ENCODE measurements around the gene HSPA1B.
"Not testable (repeated sequence)": the region's sequence is repeated elsewhere in the genome, so short reads cannot be mapped to it uniquely, and the experiment has no call there.

HSPA1B gene

DNA sequence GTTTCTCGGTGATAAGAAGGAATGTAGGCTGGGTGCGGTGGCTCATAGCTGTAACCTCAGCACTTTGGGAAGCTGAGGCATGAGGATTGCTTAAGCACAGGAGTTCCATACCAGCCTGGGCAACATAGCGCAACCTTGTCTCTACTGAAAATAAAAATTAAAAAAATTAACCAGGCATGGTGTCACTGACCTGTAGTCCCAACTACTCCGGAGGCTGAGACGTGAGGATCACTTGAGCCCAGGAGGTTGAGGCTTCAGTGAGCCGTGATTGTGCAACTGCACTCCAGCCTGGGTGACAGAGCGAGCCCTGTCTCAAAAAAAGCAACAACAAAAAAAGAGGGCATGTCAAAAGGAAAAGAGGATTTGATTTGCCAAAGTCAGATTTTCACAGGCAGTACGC, 31.2 kb downstream of the HSPA1B start:
- no peak for DNase-seq (ENCODE audit: low read depth in 2 of 2)

DNA sequence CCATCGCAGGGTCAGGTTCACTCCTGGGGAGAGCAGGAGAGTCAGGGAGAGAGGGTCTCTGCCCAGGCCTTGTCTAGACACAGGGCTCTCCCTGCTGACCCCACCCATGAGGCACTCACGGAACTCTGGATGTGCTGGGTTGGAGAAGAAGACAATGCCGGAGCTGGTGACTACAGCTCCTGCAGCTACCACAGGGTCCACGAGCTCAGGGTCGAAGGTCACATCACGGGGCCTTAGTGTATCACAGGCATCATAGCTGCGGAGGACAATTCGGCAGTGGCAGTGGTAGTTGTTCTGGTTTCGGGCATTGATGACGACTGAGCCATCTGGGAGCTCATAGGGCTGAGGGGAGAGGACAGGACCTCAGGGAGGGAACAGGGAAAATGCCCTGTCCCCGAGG, 32.4 kb downstream of the HSPA1B start:
- no peak for DNase-seq (ENCODE audit: low read depth in 2 of 2)

DNA sequence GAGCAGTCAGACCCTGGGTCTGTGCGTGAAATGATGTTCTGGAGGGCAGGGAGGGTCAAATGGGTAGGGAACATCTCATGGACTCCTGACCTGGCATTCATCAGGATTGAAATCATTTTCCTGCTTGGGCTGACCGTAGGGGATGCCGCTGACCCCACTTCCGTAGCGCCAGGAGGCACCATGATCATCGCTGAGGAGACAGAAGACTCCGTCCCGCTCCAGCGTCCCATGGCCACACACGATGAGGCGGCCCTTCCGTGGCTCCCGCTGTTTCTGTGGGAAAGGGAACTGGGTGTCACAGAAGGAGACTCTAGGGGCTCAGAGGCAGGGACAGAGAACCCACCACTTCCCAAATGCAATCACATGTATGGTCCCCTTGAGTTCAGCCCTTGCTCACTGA, 32.8 kb downstream of the HSPA1B start:
- no peak for DNase-seq (ENCODE audit: low read depth in 2 of 2)

DNA sequence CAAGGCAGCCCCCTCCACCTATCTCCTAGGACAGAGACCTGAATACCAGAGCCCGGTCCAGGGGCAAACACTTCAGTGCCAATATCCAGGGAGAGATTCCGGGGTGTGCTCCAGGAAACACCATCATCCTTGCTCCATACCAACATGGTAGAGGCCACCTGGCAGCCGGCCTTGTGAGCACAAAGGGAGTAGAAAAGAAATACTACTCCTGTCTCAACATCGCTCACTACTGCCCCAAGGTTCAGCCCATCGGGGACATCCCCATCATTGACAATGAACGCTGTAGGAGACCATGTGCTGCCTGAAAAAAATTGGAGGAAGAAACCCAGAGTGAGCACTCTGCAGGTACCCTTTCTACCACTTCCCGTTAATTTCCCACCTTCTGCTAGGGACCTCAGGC, 33.6 kb downstream of the HSPA1B start:
- no peak for DNase-seq (ENCODE audit: low read depth in 2 of 2)

DNA sequence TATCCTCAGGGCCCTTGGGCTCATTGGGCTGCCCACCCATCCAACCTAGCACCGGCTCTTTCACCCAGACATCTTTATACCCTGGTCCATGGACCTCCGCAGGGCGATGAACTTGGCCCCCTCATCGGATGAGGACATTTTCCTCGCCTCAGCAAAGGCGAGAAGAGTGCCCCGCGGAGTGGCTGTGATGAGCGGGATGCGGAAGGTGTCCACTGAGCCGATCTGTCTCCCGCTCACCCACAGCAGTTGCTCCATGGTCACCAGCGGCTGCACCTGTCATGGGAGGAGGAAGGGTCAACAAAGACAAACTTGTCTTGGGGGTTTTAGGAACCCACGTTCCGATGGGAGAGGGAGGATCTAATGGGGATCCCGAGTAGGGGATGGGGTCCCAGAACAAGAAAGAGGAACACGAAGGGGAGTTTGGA, 34.4 kb downstream of the HSPA1B start:
- no peak for DNase-seq (ENCODE audit: low read depth in 2 of 2)

DNA sequence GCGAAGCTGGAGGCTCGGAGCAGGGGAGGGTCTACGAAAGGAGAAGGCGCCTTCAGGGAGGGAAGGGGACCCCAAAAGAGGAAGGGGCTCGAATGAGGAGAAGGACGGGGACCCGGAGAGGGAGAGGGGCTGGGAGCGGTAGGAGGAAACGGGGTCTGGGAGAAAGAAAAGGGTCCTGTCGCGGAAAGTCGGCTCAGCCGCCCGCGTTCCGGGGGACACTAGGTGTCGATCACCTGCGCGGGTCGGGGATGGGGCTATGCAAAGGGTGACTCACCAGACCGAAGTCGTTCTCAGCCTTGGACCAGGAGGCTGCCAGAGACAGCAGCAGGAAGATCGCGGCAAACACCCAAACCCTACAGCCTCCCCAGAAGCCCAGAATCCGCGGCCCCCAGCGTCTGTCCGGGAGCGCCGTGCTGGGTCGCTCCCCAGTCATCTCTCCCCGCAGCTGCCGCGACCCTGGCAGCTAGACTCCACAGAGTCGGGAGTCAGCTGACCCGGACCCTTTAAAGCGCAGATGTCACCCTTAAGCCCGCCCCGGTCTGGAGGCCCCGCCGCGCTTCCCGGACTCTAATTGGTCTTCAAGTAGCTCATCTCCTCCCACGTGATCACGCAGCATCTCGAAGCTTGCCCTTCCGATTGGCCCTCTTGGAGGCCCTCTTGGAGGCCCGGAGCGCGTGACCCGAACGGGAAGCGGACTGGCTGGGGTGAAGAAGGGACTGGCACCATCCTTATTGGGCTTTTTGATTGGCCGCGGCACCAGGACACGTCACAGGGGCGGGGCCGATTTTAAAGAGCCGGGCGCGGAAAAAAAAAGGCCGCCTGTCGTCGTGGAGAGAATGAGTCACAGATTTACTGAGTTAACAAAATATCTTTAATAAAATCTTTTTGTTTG, 35.1 kb downstream of the HSPA1B start, which contains the start of gene NEU1:
NEU1 (minus strand) TSS at position 478 of the 892 bp plus-strand sequence; CDS start at position 433, 45 bp downstream.
- DNase-seq (ENCODE audit: low read depth in 2 of 2) = peak; percentile 97 to 100

DNA sequence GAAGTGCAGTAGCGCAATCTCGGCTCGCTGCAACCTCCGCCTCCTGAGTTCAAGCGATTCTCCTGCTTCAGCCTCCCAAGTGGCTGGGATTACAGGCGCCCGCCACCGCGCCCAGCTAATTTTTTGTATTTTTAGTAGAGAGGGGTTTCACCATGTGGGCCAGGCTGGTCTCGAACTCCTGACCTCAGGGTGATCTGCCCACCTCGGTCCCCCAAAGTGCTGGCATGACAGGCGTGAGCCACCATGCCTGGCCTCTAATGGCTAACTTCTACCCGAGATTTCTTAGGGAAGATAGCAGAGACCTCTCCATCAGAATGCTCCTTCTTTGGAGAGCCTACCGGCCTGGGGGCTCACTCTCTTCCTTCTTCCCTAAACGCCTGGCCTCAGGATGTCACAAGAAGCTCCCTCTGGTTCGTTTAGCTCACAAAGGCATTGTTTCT, 36.6 kb downstream of the HSPA1B start:
- not testable (repeated sequence) for DNase-seq (ENCODE audit: low read depth in 2 of 2)

DNA sequence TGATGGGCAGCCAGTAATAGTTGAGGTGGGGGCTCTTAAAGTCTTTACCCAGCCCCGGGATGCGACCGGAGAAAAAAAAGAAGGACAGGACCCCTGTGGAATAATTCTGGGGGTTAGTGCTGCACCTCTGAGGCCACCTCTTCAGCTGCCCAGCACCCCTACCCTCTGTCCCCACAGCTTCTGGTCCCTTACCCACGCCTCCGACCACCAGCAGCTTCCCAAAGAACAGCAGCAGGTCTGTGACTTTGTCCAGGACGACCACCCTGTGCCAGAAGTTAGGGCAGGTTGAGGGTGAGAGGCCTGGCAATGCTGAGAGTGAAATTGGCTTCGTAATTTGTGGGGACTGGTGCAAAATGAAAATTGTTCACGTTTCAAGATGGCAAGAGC, 37.3 kb downstream of the HSPA1B start:
- DNase-seq (ENCODE audit: low read depth in 2 of 2) = no peak

DNA sequence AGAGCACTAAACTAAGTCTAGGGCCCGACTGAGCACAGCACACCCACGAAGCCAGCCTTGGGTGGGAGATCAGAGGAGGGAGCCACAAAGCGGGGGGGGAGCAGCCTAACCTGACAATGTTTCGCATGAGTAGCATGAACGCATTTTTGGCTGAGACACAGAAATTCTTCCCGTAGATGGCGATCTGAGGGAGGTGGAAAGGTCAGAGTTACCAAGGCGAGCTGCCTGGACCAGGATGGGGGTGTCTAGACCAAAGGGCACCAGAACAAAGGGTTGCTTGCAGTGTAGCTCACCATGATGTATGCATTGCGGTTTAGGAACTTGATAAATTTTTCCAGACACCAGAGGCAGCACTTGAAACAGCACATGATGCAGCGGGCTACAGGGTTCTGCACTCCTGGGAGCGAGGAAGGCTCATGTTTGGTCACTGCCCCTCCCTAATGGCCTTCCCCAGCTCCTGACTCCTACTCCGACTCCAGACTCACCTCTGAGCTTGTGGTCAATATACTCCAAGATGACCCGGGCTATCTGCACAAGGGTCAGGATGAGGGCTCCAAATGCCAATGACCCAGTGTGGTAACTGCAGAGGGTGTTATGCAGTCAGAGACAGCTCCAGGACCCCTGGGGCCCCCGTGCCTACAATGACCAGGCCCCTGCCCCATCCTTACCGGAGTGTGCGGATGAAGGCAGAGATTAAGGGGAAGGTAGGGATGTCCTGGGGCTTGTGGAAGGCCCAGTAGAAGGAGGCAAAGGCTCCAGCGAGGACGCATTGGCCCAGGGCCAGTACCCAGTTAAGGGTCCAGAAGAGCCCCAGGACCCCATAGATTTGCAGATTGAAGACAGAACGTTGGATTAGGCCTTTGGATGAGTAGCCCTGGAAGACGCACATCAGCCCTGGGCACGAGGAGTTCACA, 37.9 kb downstream of the HSPA1B start:
- DNase-seq (ENCODE audit: low read depth in 2 of 2) = no peak

DNA sequence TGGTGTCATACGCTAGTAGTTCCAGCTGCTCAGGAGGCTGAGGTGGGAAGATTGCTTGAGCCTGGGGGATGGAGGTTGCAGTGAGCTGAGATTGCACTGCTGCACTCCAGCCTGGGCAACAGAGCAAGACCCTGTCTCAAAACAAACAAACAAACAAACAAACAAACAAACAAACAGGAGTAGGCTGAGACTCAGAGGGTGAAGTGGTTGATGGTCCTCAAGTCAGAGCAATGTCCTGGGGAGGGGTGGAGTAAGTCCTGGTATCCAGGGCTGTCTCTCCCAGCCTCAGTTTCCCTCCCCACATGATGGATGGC, 41.1 kb downstream of the HSPA1B start:
- DNase-seq (ENCODE audit: low read depth in 2 of 2) = not testable (repeated sequence)

DNA sequence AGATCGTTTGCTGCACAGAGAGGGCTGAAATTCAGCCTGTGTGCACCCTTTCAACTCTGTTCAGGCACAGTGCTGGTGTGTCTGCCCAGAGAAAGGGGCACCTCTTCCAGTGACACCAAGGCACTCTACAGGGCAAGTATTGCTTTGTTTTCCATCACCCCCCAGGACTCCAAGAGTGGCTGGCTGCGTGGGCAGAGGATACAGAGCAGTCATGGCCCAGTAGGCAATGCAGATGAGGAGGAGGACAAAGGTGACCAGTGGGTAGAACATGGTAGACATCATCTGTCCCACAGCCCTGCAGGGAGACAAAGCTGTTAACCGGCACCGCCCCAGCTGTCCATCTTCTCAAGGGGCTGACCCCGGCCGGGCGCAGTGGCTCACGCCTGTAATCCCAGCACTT, 41.8 kb downstream of the HSPA1B start:
- DNase-seq (ENCODE audit: low read depth in 2 of 2) = no peak

DNA sequence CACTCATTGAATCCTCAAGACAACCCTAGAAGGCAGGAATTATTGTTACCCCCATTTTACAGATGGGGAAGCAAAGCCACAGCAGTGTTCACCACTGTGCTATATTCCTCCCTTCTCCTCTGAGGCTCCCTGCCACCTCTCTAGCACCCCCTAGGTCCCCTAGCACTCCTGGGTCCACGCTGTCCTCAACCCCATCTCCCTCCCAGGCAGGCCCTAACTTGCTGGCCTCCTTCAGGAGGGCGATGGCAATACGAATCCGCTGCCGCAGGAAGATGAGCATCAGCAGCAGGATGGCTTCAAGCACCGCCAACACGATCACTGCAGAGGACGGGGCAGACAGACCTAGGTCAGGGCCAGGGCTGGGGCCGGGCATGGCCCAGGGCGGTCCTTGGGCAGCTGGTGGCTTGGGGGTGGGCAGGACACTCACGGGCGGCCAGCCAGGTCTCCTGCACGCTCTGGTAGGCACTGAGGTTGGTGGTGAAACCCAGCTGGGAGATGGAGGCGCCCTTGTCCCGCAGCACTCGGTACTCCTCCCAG, 42.9 kb downstream of the HSPA1B start:
- DNase-seq (ENCODE audit: low read depth in 2 of 2) = no peak

DNA sequence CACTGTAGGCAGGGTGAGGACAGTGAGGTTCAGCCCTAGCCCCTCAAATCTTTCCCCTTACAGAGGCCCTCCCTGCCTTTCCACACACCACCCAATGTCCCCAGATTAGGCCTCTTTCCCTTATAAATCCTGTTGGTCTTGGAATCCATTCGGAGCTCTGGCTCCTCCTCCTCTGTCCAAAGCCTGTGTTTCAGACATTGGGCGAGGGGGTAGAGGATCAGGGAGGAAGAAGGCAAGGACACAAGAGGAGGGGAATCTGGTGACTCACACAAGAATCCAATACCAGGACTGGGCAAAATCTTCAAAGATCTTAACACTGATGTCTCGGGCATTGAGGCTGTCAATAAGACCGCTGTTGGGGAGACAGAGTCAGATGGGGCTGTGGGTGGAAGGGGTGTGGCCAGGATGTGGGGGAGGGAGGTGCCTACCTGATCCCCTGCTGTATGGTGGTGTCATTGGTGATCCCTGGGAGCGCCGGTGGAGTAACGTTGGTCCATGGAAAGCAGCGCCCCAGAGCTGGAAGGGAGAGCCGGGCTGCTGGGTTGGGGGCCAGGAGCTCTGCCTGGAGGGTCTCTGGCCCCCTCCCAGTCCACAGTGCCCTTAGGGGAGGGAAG, 43.6 kb downstream of the HSPA1B start:
- no peak for DNase-seq (ENCODE audit: low read depth in 2 of 2)

DNA sequence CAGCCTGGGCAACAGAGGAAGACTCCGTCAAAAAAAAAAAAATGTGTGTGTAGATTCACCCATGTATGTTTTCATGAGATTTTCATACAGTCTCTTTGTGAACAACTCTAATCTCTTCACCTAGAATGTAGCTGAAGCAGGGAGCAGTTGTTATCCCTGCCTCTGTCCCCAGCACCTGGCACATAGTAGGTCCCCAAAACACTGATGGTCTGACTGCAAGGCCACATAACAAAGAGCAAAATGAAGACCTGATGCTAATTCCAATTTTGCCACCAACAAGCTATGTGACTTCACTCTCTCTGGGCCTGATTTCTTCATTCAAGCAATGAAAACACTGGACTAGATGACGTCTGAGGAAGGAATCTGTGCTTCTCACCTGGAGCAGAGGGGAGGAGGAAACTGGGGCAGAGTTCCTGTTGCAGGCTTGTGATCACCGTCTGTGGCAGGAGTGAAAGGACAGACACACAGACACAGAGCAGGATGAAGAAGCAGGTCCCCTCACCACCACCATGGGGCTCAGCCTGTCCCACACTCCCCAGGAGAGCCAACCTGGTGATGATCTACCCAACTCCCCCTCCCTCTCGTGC, 46.6 kb downstream of the HSPA1B start:
- no peak for DNase-seq (ENCODE audit: low read depth in 2 of 2)

DNA sequence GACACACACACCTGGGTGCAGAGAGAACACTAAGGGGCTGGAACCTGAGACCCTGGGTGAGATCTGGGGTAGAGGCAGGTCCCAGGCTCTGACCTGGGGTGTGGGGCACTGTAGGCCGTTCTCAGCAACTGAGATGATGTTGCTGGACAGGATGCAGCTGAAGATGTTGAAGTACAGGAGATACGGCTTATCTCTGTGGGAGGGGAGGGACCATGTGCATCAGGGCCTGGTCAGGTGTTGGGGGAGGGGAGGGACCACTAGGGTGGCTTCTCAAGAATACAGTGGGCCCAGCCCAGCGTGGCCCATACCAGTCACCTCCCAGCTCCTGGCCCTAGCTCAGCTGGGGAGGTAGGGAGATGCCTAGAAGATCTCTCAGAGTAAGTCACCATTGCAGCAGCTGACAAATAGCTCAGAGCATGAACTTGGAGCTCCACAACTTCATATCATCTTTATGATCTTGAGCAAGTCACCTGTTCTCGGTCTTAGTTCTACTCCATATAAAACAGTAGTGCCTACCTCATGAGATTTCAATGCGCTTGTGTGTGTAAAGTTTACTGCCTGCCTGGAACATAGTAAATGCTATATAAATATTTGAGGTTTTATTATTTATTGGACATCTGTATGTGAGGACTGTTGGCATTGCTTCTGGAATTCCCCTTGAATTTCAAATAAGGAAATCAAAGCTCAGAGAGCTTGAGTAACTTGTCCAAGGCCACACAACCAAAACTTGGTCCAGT, 47.5 kb downstream of the HSPA1B start:
- DNase-seq (ENCODE audit: low read depth in 2 of 2) = no peak

DNA sequence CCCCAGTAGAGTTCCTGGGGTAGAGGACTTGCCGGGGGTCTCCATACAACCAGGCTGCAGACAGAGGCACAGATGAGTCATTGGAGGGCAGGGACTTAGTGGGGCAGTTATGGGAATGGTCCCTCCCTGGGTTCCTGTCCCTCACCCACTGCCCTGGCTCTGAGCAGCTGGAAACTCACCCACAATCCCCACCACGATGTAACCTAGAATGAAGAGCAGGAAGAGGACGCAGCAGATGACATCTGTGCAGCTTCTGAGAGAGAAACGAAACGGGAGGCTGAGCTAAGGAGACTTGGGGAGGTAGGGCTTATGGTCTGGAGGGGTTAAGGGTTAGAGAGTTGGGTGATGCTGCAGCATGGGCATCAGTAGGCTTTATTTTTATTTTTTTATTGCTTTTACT, 48.3 kb downstream of the HSPA1B start:
- DNase-seq (ENCODE audit: low read depth in 2 of 2) = no peak

DNA sequence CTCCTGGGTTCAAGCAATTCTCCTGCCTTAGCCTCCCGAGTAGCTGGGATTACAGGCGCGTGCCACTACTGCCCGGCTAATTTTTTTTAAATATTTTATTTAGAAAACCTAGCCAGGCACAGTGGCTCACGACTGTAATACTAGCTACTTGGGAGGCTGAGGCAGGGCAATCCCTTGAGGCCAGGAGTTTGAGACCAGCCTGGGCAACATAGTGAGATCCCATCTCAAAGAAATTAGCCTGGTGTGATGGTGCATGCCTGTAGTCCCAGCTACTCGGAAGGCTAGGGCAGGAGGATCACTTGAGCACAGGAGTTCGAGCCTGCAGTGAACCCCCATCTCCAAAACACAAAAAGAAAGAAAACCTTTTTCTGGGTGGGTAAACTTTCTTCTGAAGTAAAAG, 48.8 kb downstream of the HSPA1B start:
- no peak for DNase-seq (ENCODE audit: low read depth in 2 of 2)

DNA sequence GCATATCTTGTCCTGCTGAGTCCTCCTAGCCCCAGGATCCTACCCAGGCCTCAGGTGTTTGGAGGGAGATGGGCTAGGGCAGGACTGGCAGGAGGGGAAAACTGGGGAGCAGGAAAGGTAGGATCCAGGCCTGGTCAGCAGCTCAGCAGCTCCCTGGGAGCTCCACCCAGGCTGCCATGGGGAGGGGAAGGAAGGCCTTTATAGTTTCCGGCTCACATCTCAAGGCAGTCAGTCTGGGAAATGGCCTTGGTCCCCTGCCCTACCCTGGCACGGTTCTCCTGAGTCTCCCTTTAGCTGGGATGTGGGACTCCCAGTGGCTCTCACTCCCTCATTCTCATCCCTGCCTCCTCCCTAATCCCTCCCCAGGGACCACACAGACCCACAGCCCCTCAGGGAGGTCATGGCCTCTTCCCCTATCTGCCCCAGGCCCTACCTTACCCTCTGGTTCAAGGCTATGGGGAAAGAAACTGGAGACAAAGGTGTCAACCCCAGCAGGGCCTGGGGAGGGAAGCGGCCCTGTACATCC, 49.6 kb downstream of the HSPA1B start:
- no peak for DNase-seq (ENCODE audit: low read depth in 2 of 2)

DNA sequence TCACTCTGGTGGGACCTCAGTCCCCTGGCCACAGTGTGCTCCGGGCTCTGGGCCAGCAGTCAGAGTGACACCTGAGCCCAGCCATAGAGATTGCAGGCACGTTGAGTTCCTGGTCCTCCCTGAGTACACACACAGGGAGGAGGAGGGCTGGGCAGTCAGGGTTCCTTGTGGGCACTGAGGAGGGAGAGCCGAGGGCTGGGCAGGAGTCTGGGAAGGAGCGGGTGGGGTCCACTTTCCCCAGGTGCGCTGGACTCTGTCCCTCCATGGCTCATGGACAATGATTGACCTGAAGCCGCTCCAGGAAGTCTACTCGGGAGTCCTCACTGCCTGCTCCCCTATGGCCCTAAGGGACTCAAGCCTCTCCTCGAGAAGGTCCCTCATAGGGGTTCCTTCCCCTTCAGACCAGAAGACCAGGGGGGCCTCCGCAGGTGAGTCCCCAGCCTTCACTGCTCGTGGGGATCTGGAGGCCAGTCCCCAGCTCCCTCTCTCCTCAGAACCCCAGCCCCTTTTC, 50.2 kb downstream of the HSPA1B start:
- no peak for DNase-seq (ENCODE audit: low read depth in 2 of 2)

DNA sequence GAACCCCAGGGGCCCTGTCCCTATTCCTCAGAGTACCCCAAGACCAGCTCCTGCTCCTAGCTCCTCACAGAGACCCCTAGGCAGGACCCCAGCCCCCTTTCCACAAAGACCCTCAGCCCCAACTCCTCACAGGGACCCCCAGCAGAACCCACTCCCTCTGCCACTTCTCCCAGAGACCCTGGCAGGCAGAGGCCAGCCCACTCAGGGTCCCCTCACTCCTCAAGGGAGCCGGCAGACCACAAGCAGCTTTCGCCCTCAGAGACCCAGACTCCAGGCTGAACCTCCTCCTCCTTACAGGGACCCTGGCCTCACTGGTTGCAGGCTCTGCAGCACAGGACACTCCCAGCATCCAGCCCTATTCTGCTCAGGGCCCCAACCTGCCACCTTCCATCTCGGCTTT, 50.7 kb downstream of the HSPA1B start:
- no peak for DNase-seq (ENCODE audit: low read depth in 2 of 2)

Data from activated CD8-positive, alpha-beta memory T cell treated with anti-CD3 and anti-CD28 coated beads for 4 hours (primary cell).